DMS53 treated with DMSO at 0.1 percent for 48 hours (cell line): ENCODE results near the gene CRMP1.

Experiments
- DNase-seq: peaks from one replicate; lab custom pipeline; 2025; ENCODE audit not compliant: unreplicated experiment; lab: John Stamatoyannopoulos, UW

CRMP1 gene

GRCh38 chr4:5921101-5921980, 28.5 kb upstream of the CRMP1 start:
- no peak for DNase-seq

GRCh38 chr4:5919571-5919970, 26.7 kb upstream of the CRMP1 start:
- DNase-seq, result no peak

- DNase-seq, result no peak
These were observed 26.2 kb upstream of the CRMP1 start for GRCh38 chr4:5919044-5919443.

- no peak for DNase-seq
These were observed 25.6 kb upstream of the CRMP1 start for GRCh38 chr4:5918331-5918985.

GRCh38 chr4:5917672-5918071, 24.8 kb upstream of the CRMP1 start:
- DNase-seq, result no peak

- no peak for DNase-seq
These were observed 23.3 kb upstream of the CRMP1 start for GRCh38 chr4:5916229-5916628.

- no peak for DNase-seq
These were observed 20.6 kb upstream of the CRMP1 start for GRCh38 chr4:5913454-5913853.

GRCh38 chr4:5912614-5913019, 19.7 kb upstream of the CRMP1 start:
- no peak for DNase-seq

GRCh38 chr4:5908876-5909427, 16.1 kb upstream of the CRMP1 start:
- DNase-seq, result no peak

- DNase-seq, result no peak
These were observed 13.3 kb upstream of the CRMP1 start for GRCh38 chr4:5906191-5906590.

- no peak for DNase-seq
These were observed 12.8 kb upstream of the CRMP1 start for GRCh38 chr4:5905714-5906113.

GRCh38 chr4:5900844-5901243, 8.0 kb upstream of the CRMP1 start:
- no peak for DNase-seq

GRCh38 chr4:5899881-5900280, 7.0 kb upstream of the CRMP1 start:
- DNase-seq, result no peak

- no peak for DNase-seq
These were observed 6.5 kb upstream of the CRMP1 start for GRCh38 chr4:5899396-5899795.

- no peak for DNase-seq
These were observed 4.8 kb upstream of the CRMP1 start for GRCh38 chr4:5897674-5898073.

GRCh38 chr4:5895287-5895686, 2.4 kb upstream of the CRMP1 start:
- no peak for DNase-seq

- DNase-seq, result no peak
These were observed 1.4 kb upstream of the CRMP1 start for GRCh38 chr4:5894266-5894665.

GRCh38 chr4:5893591-5893990, 705 bp upstream of the CRMP1 start:
- DNase-seq, result no peak

GRCh38 chr4:5892323-5893003, 423 bp downstream of the CRMP1 start:
- no peak for DNase-seq

- peak; percentile 46 for DNase-seq
These were observed 1.1 kb downstream of the CRMP1 start for GRCh38 chr4:5891563-5892322.
